GM18868 (cell line): ENCODE data around the gene ZNF668.
A peak's percentile ranks its signal among the peaks of the same experiment; 100 is the strongest.
"Not testable (repeated sequence)": the region's sequence is repeated elsewhere in the genome, so short reads cannot be mapped to it uniquely, and the experiment has no call there.

Source experiments
- ATAC-seq: cut with Tn5 transposase; IDR thresholded peaks from one replicate; pipeline ENCODE4 v1.9.1; 2021; ENCODE audit warnings: mild to moderate bottlenecking, moderate library complexity; ENCODE audit not compliant: unreplicated experiment

The ZNF668 gene

GRCh38 chr16:31100876-31101641, 27.0 kb upstream of the ZNF668 start:
- not testable (repeated sequence) for ATAC-seq

GRCh38 chr16:31099860-31100638, 26.0 kb upstream of the ZNF668 start:
- ATAC-seq: no peak

GRCh38 chr16:31094424-31095120, 20.5 kb upstream of the ZNF668 start, which contains the start of gene VKORC1:
VKORC1 (minus strand) TSS chr16:31094797; CDS start chr16:31094729, 68 bp downstream.
- ATAC-seq: peak; percentile 85

- no peak for ATAC-seq
These were observed 20.0 kb upstream of the ZNF668 start for GRCh38 chr16:31094088-31094423.

- no peak for ATAC-seq
These were observed 19.2 kb upstream of the ZNF668 start for GRCh38 chr16:31093132-31093703.

GRCh38 chr16:31092330-31092729, 18.3 kb upstream of the ZNF668 start:
- ATAC-seq: no peak

- ATAC-seq: no peak
These were observed 16.5 kb upstream of the ZNF668 start for GRCh38 chr16:31090540-31090939.

GRCh38 chr16:31089199-31089598, 15.2 kb upstream of the ZNF668 start:
- no peak for ATAC-seq

GRCh38 chr16:31088459-31089183, 14.6 kb upstream of the ZNF668 start, which contains the start of gene PRSS53:
PRSS53 (minus strand) TSS chr16:31088943; CDS start chr16:31088809, 134 bp downstream.
- no peak for ATAC-seq

- no peak for ATAC-seq
These were observed 13.9 kb upstream of the ZNF668 start for GRCh38 chr16:31087971-31088370.

GRCh38 chr16:31087481-31087880, 13.4 kb upstream of the ZNF668 start:
- ATAC-seq: no peak

- no peak for ATAC-seq
These were observed 12.5 kb upstream of the ZNF668 start for GRCh38 chr16:31086629-31086906.

- ATAC-seq: no peak
These were observed 12.0 kb upstream of the ZNF668 start for GRCh38 chr16:31085873-31086628.

GRCh38 chr16:31085411-31085810, 11.4 kb upstream of the ZNF668 start:
- ATAC-seq: no peak

GRCh38 chr16:31084584-31085302, 10.7 kb upstream of the ZNF668 start:
- ATAC-seq: no peak

GRCh38 chr16:31083981-31084380, 9.9 kb upstream of the ZNF668 start:
- ATAC-seq: no peak

GRCh38 chr16:31083556-31083955, 9.5 kb upstream of the ZNF668 start:
- ATAC-seq: no peak

GRCh38 chr16:31083081-31083480, 9.0 kb upstream of the ZNF668 start:
- ATAC-seq: no peak

- no peak for ATAC-seq
These were observed 8.5 kb upstream of the ZNF668 start for GRCh38 chr16:31082368-31083045.
